HG02610 (cell line): Measurements from ENCODE around the gene SVIL.
"Not testable (repeated sequence)": the region's sequence is repeated elsewhere in the genome, so short reads cannot be mapped to it uniquely, and the experiment has no call there.

ENCODE experiments used
- ATAC-seq: cut with Tn5 transposase; IDR thresholded peaks from one replicate; pipeline ENCODE4 v1.9.1; 2021; ENCODE audit warnings: mild to moderate bottlenecking, moderate library complexity; ENCODE audit not compliant: unreplicated experiment

Gene SVIL

DNA sequence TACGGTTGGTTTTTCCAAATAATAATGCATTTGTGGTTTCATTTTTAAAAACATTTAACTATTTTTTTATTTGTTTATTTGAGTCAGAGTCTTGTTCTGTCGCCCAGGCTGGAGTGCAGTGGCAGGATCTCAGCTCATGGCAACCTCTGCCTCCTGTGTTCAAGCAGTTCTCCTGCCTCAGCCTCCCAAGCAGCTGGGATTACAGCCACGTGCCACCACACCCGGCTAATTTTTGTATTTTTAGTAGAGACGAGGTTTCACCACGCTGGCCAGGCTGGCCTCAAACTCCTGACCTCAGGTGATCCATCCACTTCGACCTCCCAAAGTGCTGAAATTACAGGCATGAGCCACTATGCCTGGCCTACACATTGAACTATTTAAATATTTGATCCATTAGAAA, 28.1 kb downstream of the SVIL start:
- ATAC-seq = not testable (repeated sequence)

DNA sequence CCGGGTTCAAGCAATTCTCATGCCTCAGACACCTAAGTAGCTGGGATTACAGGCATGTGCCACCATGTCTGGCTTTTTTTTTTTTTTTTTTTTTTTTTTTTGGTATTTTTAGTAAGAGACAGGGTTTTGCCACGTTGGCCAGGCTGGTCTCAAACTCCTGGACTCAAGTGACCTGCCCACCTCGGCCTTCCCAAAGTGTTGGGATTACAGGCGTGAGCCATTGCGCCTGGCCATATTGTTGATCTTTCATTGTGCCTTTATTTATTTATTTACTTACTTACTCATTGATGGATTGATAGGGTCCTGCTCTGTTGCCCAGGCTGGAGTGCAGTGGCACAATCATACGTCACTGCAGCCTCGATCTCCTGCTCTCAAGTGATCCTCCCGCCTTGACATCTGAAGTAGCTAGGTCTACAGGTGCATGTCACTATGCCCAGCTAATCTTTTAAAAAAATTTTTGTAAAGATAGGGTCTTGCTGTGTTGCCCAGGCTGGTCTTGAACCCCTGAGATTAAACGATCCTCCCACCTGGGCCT, 30.4 kb downstream of the SVIL start:
- no peak for ATAC-seq

DNA sequence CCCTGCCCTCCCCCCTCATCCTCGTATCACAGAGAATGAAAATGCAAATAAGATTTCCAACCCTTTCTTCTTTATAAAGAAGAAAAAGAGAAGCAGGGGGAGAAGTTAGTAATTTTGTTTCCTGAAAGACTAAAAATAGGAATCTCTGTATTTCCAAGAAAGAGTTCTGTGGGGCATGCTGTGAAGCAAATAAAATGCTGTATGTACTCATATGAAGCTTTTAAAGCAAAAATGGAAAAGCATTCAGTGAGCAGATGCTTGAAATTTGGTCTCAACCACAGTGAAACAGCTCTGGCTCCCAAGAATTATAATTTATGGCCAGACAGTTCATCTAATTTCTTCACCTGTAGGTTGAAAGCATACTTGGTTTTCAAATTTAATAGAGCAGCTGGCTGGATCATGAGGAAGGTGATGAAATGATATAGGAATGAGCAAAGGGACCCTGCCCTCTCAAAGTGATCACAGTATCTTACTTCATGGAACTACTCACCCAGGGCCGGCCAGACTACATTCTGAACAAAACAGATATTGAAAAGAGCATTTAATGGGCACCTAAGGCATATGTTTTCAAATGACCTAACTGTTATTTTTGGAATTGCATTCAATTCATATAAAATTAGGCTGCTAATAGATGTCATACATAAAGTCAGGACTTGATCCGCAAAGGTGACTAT, 31.4 kb downstream of the SVIL start:
- ATAC-seq = no peak

DNA sequence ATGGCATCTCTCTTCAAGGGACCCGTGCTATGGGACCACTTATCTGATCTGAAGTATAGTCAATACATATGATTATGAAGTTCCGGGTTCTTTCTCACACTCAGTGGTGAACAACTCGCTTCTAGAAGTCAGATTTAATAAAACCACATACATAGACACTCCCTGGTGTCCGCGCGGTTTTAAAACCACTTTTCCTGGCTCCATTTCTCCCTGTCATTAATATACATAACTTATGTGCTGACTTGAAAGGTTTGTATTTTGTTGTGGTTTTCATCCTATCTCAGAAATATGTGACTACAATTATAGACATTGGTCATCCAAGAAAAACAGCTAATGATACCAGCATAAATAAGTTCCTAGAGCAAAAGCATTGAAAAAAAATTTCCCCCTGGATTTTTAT, 34.0 kb downstream of the SVIL start:
- ATAC-seq = no peak

DNA sequence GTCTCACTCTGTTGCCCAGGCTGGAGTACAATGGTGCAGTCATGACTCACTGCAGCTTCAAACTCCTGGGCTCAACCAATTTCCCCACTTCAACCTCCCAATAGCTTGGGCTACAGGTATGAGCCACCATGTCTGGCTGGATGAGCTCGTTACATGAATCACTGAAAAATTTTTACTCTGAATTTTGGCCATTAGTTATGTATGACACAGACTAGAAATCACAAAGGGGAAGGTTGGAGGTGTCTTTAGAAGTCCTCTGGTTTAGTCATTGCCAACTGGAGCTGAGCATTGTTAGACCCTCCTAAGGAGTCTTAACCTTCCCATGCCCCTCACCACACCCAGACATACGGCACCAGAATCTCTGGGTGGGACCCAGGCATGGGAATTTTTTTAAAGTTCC, 34.7 kb downstream of the SVIL start:
- no peak for ATAC-seq

DNA sequence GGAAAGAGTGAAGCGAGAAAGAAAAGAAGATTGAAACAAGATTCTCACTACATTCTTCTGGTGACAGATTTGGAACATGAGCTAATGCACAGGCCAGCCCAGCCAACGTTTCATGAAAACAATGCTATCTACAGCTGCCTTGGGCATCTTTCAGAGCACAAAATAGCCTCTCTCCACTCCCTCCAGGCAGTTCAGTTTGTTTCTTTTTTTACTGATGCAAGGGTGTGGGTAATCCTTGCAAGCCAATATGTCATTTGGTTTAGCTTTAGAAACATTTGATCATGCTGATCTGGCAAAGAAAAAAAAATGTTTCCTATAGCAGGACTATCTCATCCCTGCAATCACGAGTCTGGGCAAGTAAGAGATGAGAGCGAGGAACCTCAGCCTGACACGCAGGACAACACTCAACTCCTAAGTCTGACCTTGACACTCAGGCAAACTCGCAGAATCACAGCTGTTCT, 35.9 kb downstream of the SVIL start:
- ATAC-seq = no peak

DNA sequence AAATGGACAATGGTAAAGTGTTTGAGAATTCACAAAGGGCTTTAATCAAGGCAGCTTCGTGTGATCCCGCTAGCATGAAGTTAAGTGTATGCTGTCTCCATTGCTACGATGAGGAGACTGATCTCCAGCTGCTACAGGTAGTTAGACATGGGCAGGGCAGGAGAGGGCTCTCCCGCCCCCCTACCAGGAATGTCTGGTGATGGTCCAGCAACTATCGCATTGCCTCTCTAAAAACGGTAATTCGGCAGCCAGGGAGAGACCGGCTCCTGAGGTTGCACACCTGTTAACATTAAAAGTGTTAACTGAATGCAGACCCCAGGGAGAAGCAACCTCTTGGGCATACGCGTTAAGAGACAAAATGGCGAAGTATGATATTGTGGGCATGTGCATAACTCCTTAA, 37.9 kb downstream of the SVIL start:
- no peak for ATAC-seq

DNA sequence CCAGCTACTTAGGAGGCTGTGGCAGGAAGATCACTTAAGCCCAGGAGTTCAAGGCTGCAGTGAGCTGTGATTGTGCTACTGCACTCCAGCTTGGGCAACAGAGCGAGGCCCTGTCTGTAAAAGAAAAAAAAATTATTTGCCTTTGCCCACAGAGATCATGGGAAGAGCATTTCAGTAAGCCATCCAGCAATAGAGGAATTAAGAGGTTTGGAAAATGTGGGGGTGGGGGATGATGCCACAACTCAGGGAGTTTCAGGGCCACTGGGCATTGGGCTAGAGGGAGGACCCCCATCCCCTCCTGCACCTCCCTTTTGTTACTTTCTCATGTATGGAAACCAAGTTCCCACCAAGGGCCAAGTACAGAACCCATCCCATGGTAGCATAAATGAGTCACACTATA, 38.4 kb downstream of the SVIL start:
- no peak for ATAC-seq

DNA sequence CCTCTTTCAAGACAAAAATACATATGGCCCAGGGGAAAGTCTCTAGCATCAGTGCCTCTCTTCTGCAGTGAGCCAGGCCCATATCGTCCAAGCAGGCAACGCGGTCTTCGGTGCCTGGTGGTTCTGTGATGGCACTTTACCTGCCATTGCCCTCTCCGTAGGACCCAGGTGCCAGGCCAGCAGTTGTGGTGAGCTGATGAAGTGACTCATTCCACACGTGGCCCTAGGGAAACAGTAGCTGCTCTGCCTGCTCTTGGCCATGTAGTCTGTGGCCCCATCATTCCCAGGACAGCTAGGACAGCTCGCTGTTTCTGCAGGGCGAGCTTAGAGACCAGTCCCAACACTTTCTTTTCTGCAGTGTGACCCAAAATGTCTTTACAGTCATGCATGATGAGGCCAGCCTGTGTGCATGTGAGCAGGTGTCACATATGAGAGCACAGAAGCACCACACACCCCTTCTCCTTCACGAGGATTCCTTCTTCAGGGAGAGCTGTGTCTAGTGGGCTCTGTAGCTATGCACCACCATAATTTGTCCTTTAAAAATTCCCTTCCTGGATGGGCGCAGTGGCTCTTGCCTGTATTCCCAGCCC, 39.0 kb downstream of the SVIL start:
- ATAC-seq = no peak

DNA sequence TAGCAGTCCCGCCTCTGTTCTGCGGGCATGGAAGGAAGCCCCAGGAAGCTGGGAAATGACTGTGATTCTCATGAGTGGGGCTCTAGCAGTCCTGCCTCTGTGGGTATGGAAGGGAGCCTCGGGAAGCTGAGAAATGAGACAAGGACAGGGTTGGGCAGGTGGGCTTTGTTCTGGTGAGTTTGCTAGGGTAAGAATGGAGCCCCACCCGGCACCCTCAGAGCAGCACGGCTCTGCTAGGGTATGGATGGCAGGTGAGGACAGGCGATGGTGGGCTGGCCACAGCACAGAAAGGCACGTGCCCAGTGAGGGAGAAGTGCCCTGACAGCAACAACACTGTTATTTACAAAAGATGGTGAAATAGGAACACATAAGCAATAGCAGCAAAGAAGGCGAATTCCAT, 39.6 kb downstream of the SVIL start:
- ATAC-seq = no peak

DNA sequence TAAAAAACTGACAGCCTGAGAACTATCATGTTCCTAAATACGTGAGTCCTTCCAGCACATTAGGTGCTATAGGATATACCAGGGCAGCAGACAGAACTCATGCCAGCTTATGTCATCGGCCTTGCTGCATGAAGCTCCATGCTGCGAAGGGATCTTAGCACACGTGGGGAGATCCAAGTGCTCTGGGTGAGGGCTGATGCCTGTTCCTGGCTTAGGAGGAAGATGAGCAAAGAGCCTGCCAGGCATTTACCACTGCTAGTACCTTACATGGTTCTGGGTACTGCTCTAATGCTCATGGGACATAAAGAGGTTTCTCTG, 43.2 kb downstream of the SVIL start:
- ATAC-seq = no peak

DNA sequence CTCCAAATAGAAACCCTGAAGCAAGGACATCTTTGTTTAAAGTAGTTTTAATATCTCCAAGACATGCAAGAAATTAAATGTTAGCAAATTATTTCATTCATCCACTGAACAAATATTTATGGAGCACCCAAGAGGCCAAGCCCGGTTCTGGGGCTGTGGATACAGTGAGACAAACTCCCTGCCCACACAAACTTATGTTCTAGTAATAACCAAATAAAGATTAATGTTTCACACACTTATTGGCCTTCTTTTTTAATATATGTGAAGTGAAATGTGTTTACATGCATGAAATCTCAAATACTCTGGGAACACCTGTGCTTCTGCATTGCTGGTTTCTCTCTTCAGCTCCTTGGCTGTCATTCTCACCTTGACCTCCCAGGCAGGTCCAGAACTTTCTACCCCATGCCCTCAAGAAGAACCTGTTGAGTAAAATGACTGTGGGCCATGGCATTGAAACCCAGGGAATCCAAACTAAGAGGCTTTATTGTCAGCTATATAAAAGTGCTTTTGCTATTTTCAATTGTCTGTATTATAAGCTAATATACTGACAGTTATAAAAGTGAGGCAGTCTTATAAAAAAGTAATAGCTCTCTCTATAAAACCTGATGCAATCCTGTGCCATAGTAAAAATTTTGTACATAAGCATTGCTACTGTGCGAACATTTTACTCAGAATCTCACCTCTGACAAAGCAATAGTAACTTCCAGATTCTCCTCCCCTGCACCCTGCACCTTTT, 43.7 kb downstream of the SVIL start:
- ATAC-seq = no peak

DNA sequence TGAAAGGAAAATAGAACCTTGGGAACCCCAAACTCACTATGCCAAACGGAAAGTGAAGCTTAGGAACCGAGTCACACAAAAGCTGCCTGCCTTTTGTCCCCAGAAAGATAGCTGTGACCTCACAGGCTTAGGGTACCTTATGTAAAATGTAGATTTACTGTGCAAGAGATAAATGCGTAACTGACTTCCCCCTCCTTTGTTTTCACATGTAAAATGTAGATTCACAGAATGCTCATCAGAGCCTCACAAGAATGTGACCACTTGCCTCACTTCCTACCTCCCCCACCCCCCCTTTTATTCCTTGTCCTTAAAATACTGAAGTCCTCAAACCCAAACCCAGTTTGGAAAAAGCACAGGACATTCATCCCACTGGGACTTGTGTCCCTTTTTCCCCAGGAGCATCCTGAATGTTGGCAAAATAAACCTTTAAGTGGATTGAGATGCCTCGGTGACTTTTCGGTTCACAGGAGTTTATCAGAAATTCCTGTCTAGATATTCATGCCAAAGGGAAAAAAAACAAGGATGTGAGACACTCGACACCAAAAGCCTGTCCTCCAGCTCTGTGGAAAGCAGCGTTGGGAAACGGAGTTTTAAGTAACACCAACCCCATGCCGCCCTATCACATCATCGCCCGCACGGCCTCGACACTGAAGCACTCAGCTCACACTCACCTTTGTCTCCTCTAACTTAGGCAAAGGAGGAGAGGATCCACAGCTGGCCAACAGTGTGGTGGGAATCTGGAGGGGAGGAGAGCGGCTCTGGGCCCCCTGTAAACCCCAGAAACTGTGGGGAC, 45.9 kb downstream of the SVIL start:
- ATAC-seq = no peak

DNA sequence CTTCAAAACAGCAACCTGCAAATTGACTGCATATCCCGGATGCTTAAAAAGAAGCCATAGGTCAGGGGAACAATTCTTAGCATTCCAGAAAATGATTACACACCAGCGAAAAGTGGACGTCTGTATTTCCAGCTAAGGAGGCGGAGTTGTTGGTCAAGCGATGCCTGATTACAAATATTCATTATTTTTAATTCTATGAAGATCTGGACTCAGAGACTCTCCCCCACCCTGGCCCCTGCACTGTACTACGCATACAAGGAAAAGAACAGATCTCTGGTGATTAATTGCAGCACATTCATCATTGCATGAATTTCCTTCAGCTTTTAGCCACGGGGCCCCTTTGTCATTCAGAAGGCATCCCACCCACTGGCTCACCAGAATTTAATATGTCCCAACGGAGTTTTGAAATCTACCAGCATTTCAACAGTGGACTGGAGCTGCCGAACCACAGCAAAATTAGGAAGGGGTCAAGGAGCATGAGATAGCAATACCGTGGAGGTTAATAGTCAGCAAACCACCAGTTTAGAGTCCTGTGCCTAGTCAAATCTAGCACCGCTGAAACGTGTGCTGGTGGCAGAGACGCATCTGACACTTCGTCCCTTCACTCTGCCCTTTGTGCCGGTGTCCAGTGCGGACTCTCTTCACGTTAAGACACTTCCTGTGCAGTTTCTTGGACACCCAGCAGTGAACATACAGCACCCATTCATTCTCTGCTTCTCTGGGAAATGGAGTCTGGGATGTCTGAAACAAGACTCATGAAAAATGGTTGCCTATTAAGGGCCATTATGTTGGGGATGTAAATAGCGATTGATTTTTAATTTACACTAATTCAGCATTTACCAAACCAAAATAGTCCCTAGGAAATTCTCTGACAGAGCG, 46.8 kb downstream of the SVIL start:
- ATAC-seq = not testable (repeated sequence)

DNA sequence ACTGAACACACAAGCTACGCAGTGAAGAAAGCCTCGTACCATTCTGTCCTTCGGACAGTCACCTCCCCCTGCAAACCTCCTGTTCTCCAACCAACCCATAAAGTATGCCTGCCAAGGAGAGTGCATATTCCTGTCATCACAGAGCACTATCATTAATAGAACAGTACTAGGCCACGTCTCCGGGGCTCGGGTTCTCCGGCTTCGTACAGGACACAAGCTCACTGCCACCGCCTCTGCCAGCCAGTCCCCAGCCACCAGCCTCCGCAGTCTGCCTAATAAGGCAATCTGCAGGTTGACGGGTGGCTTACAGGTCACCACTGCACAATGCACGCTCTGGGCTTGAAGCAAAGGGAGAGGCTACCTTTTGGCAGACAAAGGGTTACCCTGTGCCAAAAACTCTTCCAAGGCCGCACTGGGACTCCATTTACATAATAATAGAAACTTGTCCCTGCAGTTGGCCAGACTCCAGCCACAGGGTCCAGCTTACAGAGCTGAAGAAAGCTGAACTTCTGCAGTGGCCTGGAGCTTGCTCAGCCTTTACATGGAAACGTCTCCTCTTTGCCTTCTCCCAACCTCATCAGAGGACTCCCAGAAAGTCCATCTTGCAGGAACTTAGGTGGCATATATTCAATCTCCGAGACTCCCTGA, 47.5 kb downstream of the SVIL start:
- ATAC-seq = not testable (repeated sequence)

DNA sequence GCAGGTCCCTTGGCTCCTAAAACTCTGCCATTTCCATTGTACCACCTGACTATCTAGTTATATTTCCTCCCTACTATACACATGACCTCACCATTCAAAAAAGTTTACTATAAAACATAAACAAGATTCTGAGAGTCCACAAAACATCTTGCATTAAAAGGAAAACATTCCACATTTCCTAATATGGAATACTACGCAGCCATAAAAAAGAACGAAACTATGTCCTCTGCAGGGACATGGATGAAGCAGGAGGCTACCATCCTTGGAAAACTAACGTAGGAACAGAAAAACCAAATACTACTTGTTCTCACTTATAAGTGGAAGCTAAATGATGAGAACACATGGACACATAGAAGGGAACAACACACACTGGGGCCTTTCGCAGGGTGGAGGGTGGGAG, 48.3 kb downstream of the SVIL start:
- no peak for ATAC-seq

DNA sequence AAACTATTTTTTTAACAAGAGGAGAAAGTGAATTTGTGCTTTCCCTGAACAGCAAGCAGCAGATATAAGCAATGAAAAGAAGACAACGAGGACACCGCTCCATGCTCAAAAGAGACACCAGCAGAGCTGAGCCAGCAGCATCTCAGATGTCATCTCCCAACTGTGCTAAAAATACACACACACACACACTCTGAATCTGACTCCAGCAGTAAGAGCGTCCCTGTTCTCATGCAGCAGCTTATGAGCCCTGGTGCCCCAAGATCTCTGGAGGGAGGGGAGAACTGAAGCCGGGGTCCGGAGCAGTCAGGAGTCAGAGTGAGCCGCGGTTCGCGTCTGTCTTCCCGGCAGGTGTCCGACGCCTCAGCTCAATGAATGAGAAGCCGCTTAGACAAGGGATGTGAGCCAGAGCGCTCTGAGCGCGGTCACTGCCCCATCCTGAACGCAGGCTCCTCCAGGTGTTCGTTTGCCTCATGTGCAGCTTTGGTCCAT, 49.2 kb downstream of the SVIL start:
- ATAC-seq = no peak

DNA sequence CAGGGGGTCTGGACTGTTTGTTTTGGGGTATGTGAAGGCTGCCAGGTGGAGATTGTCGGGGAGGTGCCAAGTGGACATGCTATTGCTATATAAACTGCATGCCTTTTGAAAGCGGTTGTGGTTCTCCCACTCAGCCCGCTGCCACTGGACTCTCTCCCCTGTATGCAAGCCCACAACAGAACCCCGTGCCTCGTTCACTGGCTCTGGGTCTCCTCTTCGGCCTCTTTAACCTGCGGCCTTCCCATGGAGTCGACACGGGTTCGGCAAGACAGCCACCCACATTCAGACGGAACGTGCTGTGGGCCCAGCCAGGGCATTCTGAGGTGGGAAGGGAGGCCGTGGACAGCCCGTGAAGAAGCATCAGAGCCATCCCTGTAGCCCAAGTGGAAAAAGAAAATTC, 50.3 kb downstream of the SVIL start:
- no peak for ATAC-seq

DNA sequence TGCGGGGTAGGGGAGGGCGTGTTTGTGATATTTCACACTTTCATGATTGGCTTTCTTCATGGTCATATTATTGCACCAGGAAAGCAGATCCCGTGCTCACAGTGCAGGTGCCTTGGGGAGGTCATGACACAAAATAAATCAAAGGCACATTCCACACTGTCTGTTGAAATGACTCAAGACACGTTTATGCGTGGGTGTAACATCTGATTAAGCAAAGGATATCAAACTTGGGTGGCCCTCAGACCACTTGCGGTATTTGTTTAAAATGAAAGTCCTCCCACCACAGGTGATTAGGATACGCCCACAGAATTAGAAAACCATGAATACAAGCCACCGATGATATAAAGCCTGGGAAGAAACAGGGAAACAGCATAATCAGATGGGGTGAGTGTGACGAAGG, 51.1 kb downstream of the SVIL start:
- no peak for ATAC-seq

DNA sequence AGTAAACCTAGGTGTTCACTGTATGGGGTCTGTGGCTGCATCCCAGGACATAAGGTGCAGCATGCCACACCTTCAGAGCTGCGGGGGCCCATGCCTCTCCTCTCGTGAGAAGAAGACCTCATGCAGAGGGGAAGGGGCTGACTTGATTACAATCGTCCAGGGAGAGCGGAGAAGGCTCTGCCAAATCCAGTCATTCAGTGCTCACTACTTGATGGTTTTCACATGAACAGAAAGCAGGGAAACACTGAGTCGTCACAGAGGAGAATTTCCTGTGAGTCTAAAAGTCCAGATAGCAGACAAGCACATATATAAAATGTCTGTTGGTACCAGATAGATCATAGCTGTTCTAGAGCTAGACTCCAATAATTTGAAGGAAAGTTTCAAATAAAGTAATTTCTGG, 52.0 kb downstream of the SVIL start:
- not testable (repeated sequence) for ATAC-seq
